ENCODE results near the gene RNF19B. TPM values are rescaled to one million over a fixed set of nuclear protein-coding genes. Genes with fewer than 3 reads are reported as not detected.
"Not testable (repeated sequence)": the region's sequence is repeated elsewhere in the genome, so short reads cannot be mapped to it uniquely, and the experiment has no call there.

RNF19B gene
- polyA plus RNA-seq, 1 donor from 2014 or later, result 2.6 TPM

DNA sequence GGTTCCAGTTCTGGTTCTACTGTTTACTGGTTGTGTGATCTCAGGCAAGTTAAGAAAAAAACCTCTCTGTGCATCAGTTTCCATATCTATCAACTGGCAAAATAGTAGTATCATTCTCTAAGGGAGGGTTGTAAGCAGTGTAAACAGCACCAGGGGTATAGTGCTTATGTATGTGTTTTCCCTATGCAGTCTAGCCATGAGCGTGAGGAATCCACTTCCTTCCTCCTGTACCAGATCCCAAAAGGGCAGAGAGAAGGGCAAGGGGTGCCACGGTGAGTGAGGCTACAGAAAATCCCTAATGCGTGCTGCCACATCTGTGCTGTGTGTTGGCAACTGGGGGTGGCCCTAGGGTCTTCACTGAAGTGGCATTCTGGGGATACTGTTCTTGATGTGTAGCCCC, 18.4 kb upstream of the RNF19B start:
- no peak overlapping the region for H3K4me3 Mint-ChIP-seq
- no peaks in the 10 kb centered on the region for H3K9me3 Mint-ChIP-seq
- H3K36me3 Mint-ChIP-seq, result no peaks in the 10 kb centered on the region
- peaks cover 29 to 36% (median 32%) of the 10 kb centered on the region in 3 donors for H3K4me1 Mint-ChIP-seq
- H3K27me3 Mint-ChIP-seq, result no peaks in the 10 kb centered on the region
- H3K27ac Mint-ChIP-seq, result peak overlapping the region in 2 of 3 donors; percentile 41 to 60

DNA sequence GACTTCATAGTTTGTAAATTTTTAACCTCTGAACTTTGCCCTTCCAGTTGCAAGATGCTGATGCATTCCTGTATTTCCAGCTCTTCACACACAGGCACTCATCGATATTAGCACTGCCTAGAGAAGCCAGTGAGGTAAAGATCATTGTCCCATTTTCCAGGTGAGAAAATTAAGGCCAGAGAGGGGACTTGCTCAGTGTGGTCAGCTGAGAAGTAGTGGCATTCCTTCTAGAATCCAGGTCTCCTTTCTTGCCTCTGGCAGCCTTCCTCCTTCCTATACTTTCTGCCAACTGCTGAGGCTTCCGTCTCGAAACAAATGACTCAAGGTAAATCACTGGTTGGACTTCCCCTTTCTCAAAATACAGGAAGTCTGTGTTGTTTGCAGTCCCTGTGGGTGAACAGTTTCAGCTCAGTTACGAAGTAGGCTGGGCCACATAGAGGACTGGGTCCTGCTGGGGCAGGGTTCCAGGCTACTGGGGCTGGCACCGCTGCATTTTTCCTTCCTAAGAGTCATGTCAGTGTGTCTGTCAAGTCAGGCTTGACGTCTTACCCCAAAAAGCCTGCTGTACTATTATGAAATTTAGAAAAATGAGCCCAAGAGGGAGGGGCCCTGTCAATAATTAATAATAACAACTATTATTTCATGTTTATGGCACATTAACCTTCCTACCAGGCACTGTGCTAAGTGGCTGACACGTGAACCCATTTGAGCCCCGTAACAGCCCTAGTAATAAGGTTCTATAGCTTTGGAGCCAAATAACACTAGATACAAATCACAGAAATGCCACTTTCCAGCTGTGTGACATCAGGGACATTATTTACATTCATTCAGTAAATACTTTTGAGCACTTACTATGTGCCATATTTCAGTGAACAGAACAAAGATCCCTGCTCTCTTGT, 16.6 kb upstream of the RNF19B start:
- H3K9me3 Mint-ChIP-seq, result no peaks in the 10 kb centered on the region
- no peaks in the 10 kb centered on the region for H3K36me3 Mint-ChIP-seq
- H3K4me1 Mint-ChIP-seq, result peaks cover 29 to 36% (median 32%) of the 10 kb centered on the region in 3 donors
- peak overlapping the region; percentile 71 to 94 (median 75) for H3K27ac Mint-ChIP-seq
- peak overlapping the region; percentile 39 to 95 (median 64) for H3K4me3 Mint-ChIP-seq
- H3K27me3 Mint-ChIP-seq, result no peaks in the 10 kb centered on the region

- H3K4me3 Mint-ChIP-seq, result peak overlapping the region in 3 of 4 donors; percentile 61 to 83 (median 68)
- H3K27ac Mint-ChIP-seq, result peak overlapping the region; percentile 65 to 94 (median 75)
- no peaks in the 10 kb centered on the region for H3K9me3 Mint-ChIP-seq
- H3K27me3 Mint-ChIP-seq, result no peaks in the 10 kb centered on the region
- no peaks in the 10 kb centered on the region for H3K36me3 Mint-ChIP-seq
- peaks cover 29 to 36% (median 32%) of the 10 kb centered on the region in 3 donors for H3K4me1 Mint-ChIP-seq
These were observed 15.5 kb upstream of the RNF19B start for GRCh38 chr1:32980080-32980479.

DNA sequence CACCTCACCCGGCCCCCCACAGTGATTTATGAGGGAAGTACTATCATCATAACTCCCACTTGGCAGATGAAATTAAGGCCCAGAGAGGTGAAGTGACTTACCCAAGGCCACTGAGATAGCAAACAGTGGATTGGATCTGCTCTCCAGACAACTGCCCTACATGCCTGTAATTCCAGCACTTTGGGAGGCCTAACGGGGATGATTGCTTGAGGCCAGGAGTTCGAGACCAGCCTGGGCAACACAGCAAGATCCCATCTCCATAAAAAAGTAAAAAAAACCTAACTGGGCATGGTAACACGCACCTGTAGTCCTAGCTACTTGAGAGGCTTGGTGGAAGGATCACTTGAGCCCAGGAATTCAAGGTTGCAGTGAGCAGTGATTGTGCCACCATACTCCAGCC, 14.2 kb upstream of the RNF19B start:
- Mint-ChIP-seq H3K4me3 (peak overlapping the region in 1 of 4 donors; percentile 55), H3K36me3 (no peaks in the 10 kb centered on the region), H3K27ac (no peak overlapping the region), H3K27me3 (no peaks in the 10 kb centered on the region), H3K4me1 (peaks cover 23 to 29% (median 28%) of the 10 kb centered on the region in 3 donors), H3K9me3 (no peaks in the 10 kb centered on the region)

DNA sequence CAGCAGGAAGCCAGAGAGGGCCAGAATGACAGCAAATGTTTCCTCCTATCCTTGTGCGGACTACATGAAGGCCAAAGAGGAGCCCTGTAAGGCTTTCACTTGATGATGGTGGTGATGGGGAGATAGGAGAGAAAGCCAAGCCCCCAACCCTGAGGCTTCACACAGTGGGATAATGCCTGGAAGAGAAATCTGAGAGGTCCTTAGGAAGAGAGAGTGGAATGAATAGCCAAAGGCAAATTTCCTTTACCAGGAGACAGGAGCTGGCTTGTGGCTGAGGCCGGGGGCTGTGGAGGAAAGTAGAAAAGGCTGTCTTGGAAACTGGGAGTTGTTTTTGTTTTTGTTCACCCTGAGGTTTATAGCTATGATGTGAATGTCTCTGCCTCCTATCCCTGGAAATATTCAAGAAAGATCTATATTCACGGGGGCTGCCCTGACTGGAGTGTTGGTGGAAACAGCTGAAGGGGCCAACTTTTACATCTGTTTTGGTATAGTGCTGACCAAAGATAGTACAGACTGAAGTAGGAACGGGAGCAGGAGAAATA, 13.0 kb upstream of the RNF19B start:
- Mint-ChIP-seq H3K36me3 (no peaks in the 10 kb centered on the region), H3K4me1 (peaks cover 19 to 28% (median 25%) of the 10 kb centered on the region in 3 donors), H3K27me3 (peaks cover 3% of the 10 kb centered on the region), H3K27ac (peak overlapping the region in 1 of 3 donors; percentile 78), H3K9me3 (no peaks in the 10 kb centered on the region), H3K4me3 (peak overlapping the region in 1 of 4 donors; percentile 42)

GRCh38 chr1:32975055-32975454, 10.4 kb upstream of the RNF19B start:
- H3K4me1 Mint-ChIP-seq, result peaks cover 4 to 13% (median 6%) of the 10 kb centered on the region in 3 donors
- H3K27me3 Mint-ChIP-seq, result peaks cover 20% of the 10 kb centered on the region
- not testable (repeated sequence) for H3K36me3 Mint-ChIP-seq, H3K27ac Mint-ChIP-seq, H3K9me3 Mint-ChIP-seq, H3K4me3 Mint-ChIP-seq

DNA sequence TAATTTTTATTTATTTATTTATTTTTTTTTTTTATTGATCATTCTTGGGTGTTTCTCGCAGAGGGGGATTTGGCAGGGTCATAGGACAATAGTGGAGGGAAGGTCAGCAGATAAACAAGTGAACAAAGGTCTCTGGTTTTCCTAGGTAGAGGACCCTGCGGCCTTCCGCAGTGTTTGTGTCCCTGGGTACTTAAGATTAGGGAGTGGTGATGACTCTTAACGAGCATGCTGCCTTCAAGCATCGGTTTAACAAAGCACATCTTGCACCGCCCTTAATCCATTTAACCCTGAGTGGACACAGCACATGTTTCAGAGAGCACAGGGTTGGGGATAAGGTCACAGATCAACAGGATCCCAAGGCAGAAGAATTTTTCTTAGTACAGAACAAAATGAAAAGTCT, 8.8 kb upstream of the RNF19B start:
- H3K4me3 Mint-ChIP-seq, H3K9me3 Mint-ChIP-seq, H3K36me3 Mint-ChIP-seq, H3K27ac Mint-ChIP-seq, H3K4me1 Mint-ChIP-seq: not testable (repeated sequence)
- peaks cover 20% of the 10 kb centered on the region for H3K27me3 Mint-ChIP-seq

DNA sequence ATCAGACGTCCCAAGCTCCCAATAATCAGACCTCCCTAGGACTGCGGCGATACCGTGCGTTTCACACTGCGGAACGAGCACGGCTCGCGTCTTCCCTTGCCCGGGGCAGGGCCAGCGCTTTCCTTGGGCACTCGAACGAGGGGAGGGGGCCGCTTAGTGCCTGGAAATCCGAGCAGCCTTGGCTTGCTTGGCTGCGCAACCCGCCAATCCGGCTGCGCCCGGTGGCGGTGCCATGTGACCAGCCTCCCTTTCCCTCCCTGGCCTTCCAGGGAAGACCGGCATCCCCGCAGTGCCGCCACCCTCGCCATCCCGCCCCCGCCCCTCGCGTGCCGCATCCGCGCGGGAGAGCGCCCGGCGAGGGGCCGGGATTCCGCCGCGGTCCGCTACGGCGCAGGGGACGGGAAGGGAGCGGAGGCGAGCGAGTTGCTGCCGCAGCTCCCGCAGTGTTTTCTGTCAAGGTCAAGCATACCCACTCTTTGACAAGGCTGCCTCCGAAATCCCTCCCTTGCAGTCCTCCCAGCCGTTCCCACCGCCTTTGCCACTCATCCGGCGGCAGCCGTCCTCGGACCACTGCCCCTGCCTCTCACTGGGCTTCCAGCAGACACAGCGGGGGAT, 8.3 kb upstream of the RNF19B start:
- Mint-ChIP-seq H3K27ac (no peak overlapping the region), H3K27me3 (peaks cover 20% of the 10 kb centered on the region), H3K36me3 (no peaks in the 10 kb centered on the region), H3K4me3 (peak overlapping the region in 3 of 4 donors; percentile 37 to 49 (median 44)), H3K4me1 (peaks cover 0 to 6% (median 6%) of the 10 kb centered on the region in 3 donors), H3K9me3 (no peaks in the 10 kb centered on the region)

DNA sequence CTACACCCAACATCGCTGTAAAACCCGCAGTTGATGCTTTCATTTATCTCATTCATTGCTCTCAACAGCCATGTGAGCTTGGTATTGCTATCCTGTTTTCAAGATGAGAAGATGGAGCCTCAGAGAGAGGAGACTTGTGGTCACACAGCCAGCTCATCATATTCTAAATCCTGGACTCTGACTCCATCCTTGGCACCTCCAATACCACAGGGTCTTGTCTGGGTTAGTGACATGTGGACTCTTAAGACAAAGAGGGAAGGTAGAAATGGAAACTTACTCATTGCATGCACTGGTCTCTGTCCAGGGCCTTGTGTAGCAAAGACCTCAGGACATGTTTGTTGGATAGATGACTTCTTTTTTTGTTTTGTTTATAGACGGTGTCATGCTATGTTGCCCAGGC, 7.0 kb upstream of the RNF19B start:
- Mint-ChIP-seq H3K4me3 (no peak overlapping the region), H3K9me3 (no peaks in the 10 kb centered on the region), H3K27ac (no peak overlapping the region), H3K27me3 (peaks cover 20% of the 10 kb centered on the region), H3K4me1 (peaks cover 0 to 6% (median 6%) of the 10 kb centered on the region in 3 donors), H3K36me3 (no peaks in the 10 kb centered on the region)

- H3K9me3 Mint-ChIP-seq, result no peaks in the 10 kb centered on the region
- peaks cover 0 to 6% (median 6%) of the 10 kb centered on the region in 3 donors for H3K4me1 Mint-ChIP-seq
- peaks cover 20% of the 10 kb centered on the region for H3K27me3 Mint-ChIP-seq
- H3K27ac Mint-ChIP-seq, result no peak overlapping the region
- H3K36me3 Mint-ChIP-seq, result no peaks in the 10 kb centered on the region
- no peak overlapping the region for H3K4me3 Mint-ChIP-seq
These were observed 6.5 kb upstream of the RNF19B start for GRCh38 chr1:32971156-32971555.

GRCh38 chr1:32969566-32969965, 5.0 kb upstream of the RNF19B start:
- Mint-ChIP-seq H3K36me3 (no peaks in the 10 kb centered on the region), H3K27ac (no peak overlapping the region), H3K4me1 (peaks cover 2 to 6% (median 6%) of the 10 kb centered on the region in 3 donors), H3K27me3 (peaks cover 20% of the 10 kb centered on the region), H3K4me3 (peak overlapping the region in 1 of 4 donors; percentile 5), H3K9me3 (no peaks in the 10 kb centered on the region)

DNA sequence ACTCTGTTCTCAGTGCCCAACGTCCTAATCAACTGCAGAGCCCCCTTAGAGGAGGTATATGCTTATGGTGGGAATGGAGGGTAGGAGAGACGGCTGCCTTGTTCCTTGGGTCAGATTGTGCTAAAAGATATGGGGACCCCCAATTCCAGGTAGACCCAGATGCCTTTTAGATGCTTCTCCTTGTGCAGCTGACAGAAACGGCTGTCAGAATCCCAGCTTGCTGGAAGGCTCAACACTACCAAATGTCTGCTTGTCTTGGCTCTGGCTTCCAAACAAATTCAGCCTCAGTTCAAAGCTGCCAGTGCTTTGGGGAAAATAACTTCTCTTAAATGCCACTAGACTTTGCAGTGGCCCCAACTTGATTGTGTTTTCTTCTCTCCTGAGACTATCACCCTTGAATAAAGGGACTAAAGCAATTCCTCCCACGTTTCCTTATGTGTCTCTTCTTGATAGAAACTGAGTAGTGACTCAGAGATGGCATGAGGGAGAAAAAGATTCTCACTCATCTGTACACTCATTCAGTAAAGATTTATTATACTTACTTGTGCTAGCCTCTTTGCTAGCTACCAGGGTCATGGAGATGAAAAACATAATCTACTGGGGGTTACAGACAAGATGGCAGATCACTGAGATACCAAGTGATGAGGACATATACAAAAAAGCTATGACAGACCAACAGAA, 3.4 kb upstream of the RNF19B start:
- Mint-ChIP-seq H3K9me3 (no peaks in the 10 kb centered on the region), H3K4me1 (peaks cover 6 to 8% (median 7%) of the 10 kb centered on the region in 3 donors), H3K27ac (peak overlapping the region in 2 of 3 donors; percentile 6 to 25), H3K4me3 (peak overlapping the region in 1 of 4 donors; percentile 28), H3K36me3 (no peaks in the 10 kb centered on the region), H3K27me3 (peaks cover 19% of the 10 kb centered on the region)

DNA sequence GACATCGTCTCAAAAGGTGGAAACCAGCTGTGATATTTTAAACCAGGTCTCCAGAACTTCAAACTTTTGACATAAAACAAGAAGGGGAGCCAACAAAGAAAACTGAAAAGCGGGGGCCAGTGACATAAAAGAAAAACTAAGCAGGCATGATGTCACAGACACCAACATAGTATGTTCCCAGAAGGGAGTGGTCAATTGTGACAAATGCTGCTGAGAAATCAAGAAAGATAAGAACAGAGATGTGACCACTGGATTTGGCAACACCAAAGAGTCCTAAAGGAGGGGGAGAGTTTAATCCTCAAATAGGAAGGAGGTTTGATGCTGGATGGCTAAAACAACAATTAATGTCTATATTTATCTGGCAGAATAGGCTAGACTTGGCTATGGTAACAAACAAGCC, 2.3 kb upstream of the RNF19B start:
- H3K27me3 Mint-ChIP-seq, result peaks cover 10% of the 10 kb centered on the region
- peak overlapping the region in 2 of 4 donors; percentile 12 to 28 for H3K4me3 Mint-ChIP-seq
- no peak overlapping the region for H3K27ac Mint-ChIP-seq
- no peaks in the 10 kb centered on the region for H3K9me3 Mint-ChIP-seq
- peaks cover 12 to 13% (median 12%) of the 10 kb centered on the region in 3 donors for H3K4me1 Mint-ChIP-seq
- H3K36me3 Mint-ChIP-seq, result no peaks in the 10 kb centered on the region

DNA sequence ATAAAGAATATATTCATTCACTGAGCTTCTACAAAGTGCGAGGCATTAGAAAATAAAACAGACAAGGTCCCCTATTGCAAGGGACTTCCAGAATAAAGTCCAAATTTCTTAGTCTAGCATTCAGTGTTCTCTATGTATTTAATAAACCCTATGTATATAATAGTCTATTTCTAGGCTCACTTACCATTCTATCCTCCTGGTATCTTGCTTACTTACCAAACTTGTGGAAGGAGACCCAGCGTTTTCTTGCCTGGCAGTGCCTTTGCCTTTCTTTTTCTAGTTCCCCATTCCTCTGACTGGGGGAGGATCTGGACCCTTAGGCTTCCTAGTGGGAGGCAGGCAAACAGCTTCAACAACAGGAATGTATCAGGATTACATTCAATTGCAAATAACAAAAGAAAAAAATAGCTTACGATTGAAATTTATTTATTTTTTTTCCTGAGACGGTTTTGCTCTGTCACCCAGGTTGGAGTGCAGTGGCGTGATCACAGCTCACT, 690 bp upstream of the RNF19B start:
- no peaks in the 10 kb centered on the region for H3K36me3 Mint-ChIP-seq
- peaks cover 25 to 27% (median 25%) of the 10 kb centered on the region in 3 donors for H3K4me1 Mint-ChIP-seq
- H3K27me3 Mint-ChIP-seq, result no peaks in the 10 kb centered on the region
- H3K9me3 Mint-ChIP-seq, result no peaks in the 10 kb centered on the region
- H3K4me3 Mint-ChIP-seq, result peak overlapping the region; percentile 81 to 94 (median 91)
- H3K27ac Mint-ChIP-seq, result peak overlapping the region; percentile 89 to 93 (median 90)
